Retinal pigment epithelial cell (primary cell): ENCODE data around the gene ELAC2.

ENCODE experiments used
- DNase-seq: peaks from one replicate; pipeline ENCODE4 v3.0.0-alpha.2; 2010; ENCODE audit warnings: low read depth
- H3K4me3 ChIP-seq: 2 replicates; pipeline ENCODE4 v1.5.1; 2011; ENCODE audit warnings: mild to moderate bottlenecking, low read length, control low read depth, moderate library complexity
- CTCF ChIP-seq: conservative IDR thresholded peaks from 2 replicates; pipeline ENCODE4 v1.5.1; 2011; ENCODE audit warnings: low read depth, low read length, control low read depth, inconsistent platforms

Gene ELAC2

GRCh38 chr17:13017655-13018459 is at the start of gene ELAC2:
TSS of gene ELAC2 (minus strand) at chr17:13018027. CDS start at chr17:13017947, 80 bp downstream.
- no peak for TF ChIP-seq CTCF
- peak; percentile 96 for DNase-seq
- peak within 1 kb of the TSS; percentile 93 for H3K4me3 ChIP-seq

GRCh38 chr17:13065032-13065431 is 47.2 kb upstream of the ELAC2 start:
- no peak overlapping the region for H3K4me3 ChIP-seq
- no peak for DNase-seq
- no peak for TF ChIP-seq CTCF

GRCh38 chr17:13055131-13055530 is 37.3 kb upstream of the ELAC2 start:
- no peak for DNase-seq
- no peak overlapping the region for H3K4me3 ChIP-seq
- no peak for TF ChIP-seq CTCF

- H3K4me3 ChIP-seq, result no peak overlapping the region
- TF ChIP-seq CTCF, result no peak
- DNase-seq, result no peak
Observed at GRCh38 chr17:13054666-13055065, 36.8 kb upstream of the ELAC2 start.

- no peak for DNase-seq
- no peak overlapping the region for H3K4me3 ChIP-seq
- TF ChIP-seq CTCF, result no peak
Observed at GRCh38 chr17:13051915-13052314, 34.1 kb upstream of the ELAC2 start.

GRCh38 chr17:13047011-13047606 is 29.3 kb upstream of the ELAC2 start:
- H3K4me3 ChIP-seq, result no peak overlapping the region
- no peak for DNase-seq
- TF ChIP-seq CTCF, result no peak

GRCh38 chr17:13046361-13046760 is 28.5 kb upstream of the ELAC2 start:
- no peak overlapping the region for H3K4me3 ChIP-seq
- no peak for TF ChIP-seq CTCF
- DNase-seq, result no peak
